Neural crest cell (in vitro differentiated cells): Measurements from ENCODE around the gene ESCO1. TPM values are rescaled to one million over a fixed set of nuclear protein-coding genes. Genes with fewer than 3 reads are reported as not detected.

Experiments used
- DNase-seq: peaks from one replicate; pipeline ENCODE4 v3.0.0; 2021; ENCODE audit warnings: low read depth, mixed read lengths, low spot score
- H3K27ac Mint-ChIP-seq: one replicate; pipeline ENCODE4 v1.8.0; 2021; ENCODE audit warnings: mild to moderate bottlenecking, mixed read lengths; ENCODE audit not compliant: unreplicated experiment
- H3K27me3 Mint-ChIP-seq: 2 replicates; pipeline ENCODE4 v1.8.0; 2021; ENCODE audit warnings: low read depth, mild to moderate bottlenecking, mixed read lengths
- H3K36me3 Mint-ChIP-seq: 2 replicates; pipeline ENCODE4 v1.8.0; 2021; ENCODE audit warnings: low read depth, mild to moderate bottlenecking, mixed read lengths
- H3K4me1 Mint-ChIP-seq: 2 replicates; pipeline ENCODE4 v1.8.0; 2021; ENCODE audit warnings: mixed read lengths
- H3K4me3 Mint-ChIP-seq: one replicate; pipeline ENCODE4 v1.8.0; 2021; ENCODE audit warnings: mild to moderate bottlenecking, mixed read lengths
- H3K9me3 Mint-ChIP-seq: 2 replicates; pipeline ENCODE4 v1.8.0; 2021; ENCODE audit warnings: mixed read lengths
- CTCF ChIP-seq: fragments of 200-600 bp; sonication (generic); conservative IDR thresholded peaks from 2 replicates; pipeline ENCODE4 v1.5.0; 2021; ENCODE audit warnings: antibody characterized with exemption, mild to moderate bottlenecking
- total RNA-seq: library from RNA; stranded (reverse); gene quantifications from 2 replicates; pipeline ENCODE4 v1.2.1, GENCODE V29; 2021

ESCO1 gene
- total RNA-seq, 1 donor from 2014 or later = 15.7 TPM

- no peak overlapping the region for H3K27ac Mint-ChIP-seq
- no peaks in the 10 kb centered on the region for H3K9me3 Mint-ChIP-seq
- peaks cover 19% of the 10 kb centered on the region for H3K36me3 Mint-ChIP-seq
- no peak for DNase-seq
- no peaks in the 10 kb centered on the region for H3K4me1 Mint-ChIP-seq
- no peak overlapping the region for H3K4me3 Mint-ChIP-seq
- H3K27me3 Mint-ChIP-seq = no peaks in the 10 kb centered on the region
- no peak for TF ChIP-seq CTCF
Observed at GRCh38 chr18:21534327-21534726, 66.2 kb downstream of the ESCO1 start.

GRCh38 chr18:21526463-21526862, 74.0 kb downstream of the ESCO1 start:
- H3K4me1 Mint-ChIP-seq = no peaks in the 10 kb centered on the region
- no peaks in the 10 kb centered on the region for H3K9me3 Mint-ChIP-seq
- no peak overlapping the region for H3K27ac Mint-ChIP-seq
- H3K27me3 Mint-ChIP-seq = no peaks in the 10 kb centered on the region
- no peak overlapping the region for H3K4me3 Mint-ChIP-seq
- no peak for TF ChIP-seq CTCF
- peaks cover 6% of the 10 kb centered on the region for H3K36me3 Mint-ChIP-seq
- DNase-seq = no peak

GRCh38 chr18:21525916-21526315, 74.6 kb downstream of the ESCO1 start:
- no peak for DNase-seq
- H3K4me1 Mint-ChIP-seq = no peaks in the 10 kb centered on the region
- no peaks in the 10 kb centered on the region for H3K9me3 Mint-ChIP-seq
- no peaks in the 10 kb centered on the region for H3K27me3 Mint-ChIP-seq
- H3K36me3 Mint-ChIP-seq = peaks cover 6% of the 10 kb centered on the region
- H3K4me3 Mint-ChIP-seq = no peak overlapping the region
- H3K27ac Mint-ChIP-seq = no peak overlapping the region
- no peak for TF ChIP-seq CTCF

GRCh38 chr18:21522530-21522929, 78.0 kb downstream of the ESCO1 start:
- DNase-seq = no peak
- Mint-ChIP-seq H3K4me1 (no peaks in the 10 kb centered on the region), H3K4me3 (no peak overlapping the region), H3K27me3 (no peaks in the 10 kb centered on the region), H3K36me3 (peaks cover 22% of the 10 kb centered on the region), H3K9me3 (no peaks in the 10 kb centered on the region), H3K27ac (no peak overlapping the region)
- no peak for TF ChIP-seq CTCF

GRCh38 chr18:21513741-21514140, 86.8 kb downstream of the ESCO1 start:
- H3K4me3 Mint-ChIP-seq = no peak overlapping the region
- no peak for DNase-seq
- H3K4me1 Mint-ChIP-seq = no peaks in the 10 kb centered on the region
- H3K27me3 Mint-ChIP-seq = no peaks in the 10 kb centered on the region
- H3K9me3 Mint-ChIP-seq = peaks cover 2% of the 10 kb centered on the region
- no peak for TF ChIP-seq CTCF
- no peak overlapping the region for H3K27ac Mint-ChIP-seq
- peaks cover 39% of the 10 kb centered on the region for H3K36me3 Mint-ChIP-seq

- Mint-ChIP-seq H3K36me3 (peaks cover 39% of the 10 kb centered on the region), H3K4me1 (no peaks in the 10 kb centered on the region), H3K4me3 (no peak overlapping the region), H3K27me3 (no peaks in the 10 kb centered on the region), H3K9me3 (peaks cover 2% of the 10 kb centered on the region), H3K27ac (no peak overlapping the region)
- no peak for TF ChIP-seq CTCF
- no peak for DNase-seq
Observed at GRCh38 chr18:21513292-21513691, 87.2 kb downstream of the ESCO1 start.
